Kidney (tissue), 14 donors: Measurements from ENCODE around the gene OS9. TPM values are rescaled to one million over a fixed set of nuclear protein-coding genes. Genes with fewer than 3 reads are reported as not detected.

Experiments used
- DNase-seq, 5 donors: peaks; one replicate each; pipeline ENCODE4 v3.0.0-alpha.2; 2013 to 2020
- FAIRE-seq: peaks from 2 replicates; lab custom pipeline; 2012; peaks lifted over from hg19 to GRCh38; lab: Jason Lieb, UNC
- H3K27ac ChIP-seq, 2 donors: one replicate each; pipeline ENCODE4 v1.7.0; 2013; ENCODE audit warnings: low read depth in 2 of 2, low read length in 2 of 2, inconsistent platforms in 1 of 2
- H3K27me3 ChIP-seq: one replicate; pipeline ENCODE4 v1.7.1; 2013; ENCODE audit warnings: low read length, inconsistent platforms; ENCODE audit not compliant: control insufficient read depth, insufficient read depth
- H3K36me3 ChIP-seq, 3 donors: one replicate each; pipeline versions ENCODE4 v1.7.0 to v1.7.1; 2013; ENCODE audit warnings: low read length in 3 of 3, control low read depth in 1 of 3, inconsistent platforms in 1 of 3; ENCODE audit not compliant: insufficient read depth in 3 of 3, control insufficient read depth in 2 of 3
- H3K4me1 ChIP-seq, 3 donors: one replicate each; pipeline versions ENCODE4 v1.7.0 to v1.7.1; 2013; ENCODE audit warnings: low read length in 3 of 3, inconsistent platforms in 1 of 3, low read depth in 1 of 3; ENCODE audit not compliant: control insufficient read depth in 2 of 3, insufficient read depth in 2 of 3
- H3K4me3 ChIP-seq, 3 donors: one replicate each; pipeline versions ENCODE4 v1.7.0 to v1.8.1; 2013; ENCODE audit warnings: low read length in 3 of 3, control low read depth in 1 of 3, inconsistent platforms in 1 of 3
- H3K9ac ChIP-seq, 3 donors: one replicate each; pipeline versions ENCODE4 v1.7.0 to v1.7.1; 2013; ENCODE audit warnings: low read length in 3 of 3, control low read depth in 1 of 3, inconsistent platforms in 1 of 3
- H3K9me3 ChIP-seq, 3 donors: one replicate each; pipeline versions ENCODE4 v1.7.0 to v1.7.1; 2013; ENCODE audit warnings: low read length in 3 of 3, control low read depth in 1 of 3, inconsistent platforms in 1 of 3; ENCODE audit not compliant: control insufficient read depth in 2 of 3, insufficient read depth in 1 of 3
- intact Hi-C: fragments of 100-400 bp; cut with DNase I; formaldehyde crosslinking; loops from one replicate; pipeline ENCODE4 v1.11.1; 2022
- polyA plus RNA-seq: library from polyadenylated mRNA; stranded (reverse); fragments of 350-450 nt; fragmentation: Illumina TruSeq; extraction: RNeasy Lipid Tissue Mini Kit (QIAGEN cat#74804); gene quantifications from one replicate; pipeline ENCODE4 v1.2.3, GENCODE V29; 2014; ENCODE audit warnings: low read depth, low replicate concordance; ENCODE audit not compliant: insufficient read depth
- total RNA-seq: library from RNA; stranded (reverse); fragmentation: NEBNext Ultra II Directional; extraction: Animal tissue kit (Norgen Biotek cat#: 25700); gene quantifications from one replicate; pipeline ENCODE4 v1.2.1, GENCODE V29; 2021
- TF ChIP-seq, protein P1 (sequence below): IDR thresholded peaks from 3 replicates; pipeline ENCODE4 v1.5.1; 2012; ENCODE audit warnings: mild to moderate bottlenecking, moderate library complexity, borderline replicate concordance; ENCODE audit not compliant: insufficient read depth; ENCODE audit errors: extremely low read depth
- donor health status: control.
- donor health status: control.
- donor health status: control.
- donor health status: control.
- donor health status: control.
- donor health status: DM: yes; HTN: yes; CAD: no.
- donor health status: Normal renal cell carcinoma (clear cell type).

Gene OS9
- total and polyA plus RNA-seq, 2 donors from 2014 or later: 256 to 325 TPM

DNA sequence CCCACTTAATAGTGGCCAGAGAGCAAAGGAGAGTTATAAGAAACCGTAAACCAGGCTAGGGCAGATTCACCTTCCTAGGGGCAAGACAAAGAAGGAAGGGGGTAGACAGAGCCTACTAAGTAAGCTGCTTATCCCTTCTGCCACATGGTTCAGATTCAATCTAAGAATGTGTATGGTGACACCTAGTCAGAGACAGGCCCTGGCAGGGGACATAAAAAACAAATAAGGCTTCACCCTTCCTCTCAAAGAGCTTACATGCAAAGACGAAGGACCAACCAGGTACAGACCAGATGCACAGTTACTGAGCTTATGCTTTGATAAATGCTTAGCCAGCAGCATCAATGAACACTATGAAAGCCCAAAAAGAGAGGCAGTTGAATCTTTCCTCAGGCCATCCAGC lies 68.5 kb downstream of the OS9 start:
- Histone ChIP-seq H3K27me3 (peaks cover 30% of the 10 kb centered on the region), H3K4me1 (peaks cover 0 to 23% (median 17%) of the 10 kb centered on the region in 3 donors), H3K27ac (no peak overlapping the region), H3K9me3 (no peaks in the 10 kb centered on the region), H3K9ac (no peak overlapping the region), H3K4me3 (no peak overlapping the region), H3K36me3 (peaks cover 4 to 5% (median 4%) of the 10 kb centered on the region in 3 donors)
- DNase-seq: no peak
- intact Hi-C loops: no loop called here
- FAIRE-seq: no peak
- TF ChIP-seq, protein P1, sequence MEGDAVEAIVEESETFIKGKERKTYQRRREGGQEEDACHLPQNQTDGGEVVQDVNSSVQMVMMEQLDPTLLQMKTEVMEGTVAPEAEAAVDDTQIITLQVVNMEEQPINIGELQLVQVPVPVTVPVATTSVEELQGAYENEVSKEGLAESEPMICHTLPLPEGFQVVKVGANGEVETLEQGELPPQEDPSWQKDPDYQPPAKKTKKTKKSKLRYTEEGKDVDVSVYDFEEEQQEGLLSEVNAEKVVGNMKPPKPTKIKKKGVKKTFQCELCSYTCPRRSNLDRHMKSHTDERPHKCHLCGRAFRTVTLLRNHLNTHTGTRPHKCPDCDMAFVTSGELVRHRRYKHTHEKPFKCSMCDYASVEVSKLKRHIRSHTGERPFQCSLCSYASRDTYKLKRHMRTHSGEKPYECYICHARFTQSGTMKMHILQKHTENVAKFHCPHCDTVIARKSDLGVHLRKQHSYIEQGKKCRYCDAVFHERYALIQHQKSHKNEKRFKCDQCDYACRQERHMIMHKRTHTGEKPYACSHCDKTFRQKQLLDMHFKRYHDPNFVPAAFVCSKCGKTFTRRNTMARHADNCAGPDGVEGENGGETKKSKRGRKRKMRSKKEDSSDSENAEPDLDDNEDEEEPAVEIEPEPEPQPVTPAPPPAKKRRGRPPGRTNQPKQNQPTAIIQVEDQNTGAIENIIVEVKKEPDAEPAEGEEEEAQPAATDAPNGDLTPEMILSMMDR: no peak

DNA sequence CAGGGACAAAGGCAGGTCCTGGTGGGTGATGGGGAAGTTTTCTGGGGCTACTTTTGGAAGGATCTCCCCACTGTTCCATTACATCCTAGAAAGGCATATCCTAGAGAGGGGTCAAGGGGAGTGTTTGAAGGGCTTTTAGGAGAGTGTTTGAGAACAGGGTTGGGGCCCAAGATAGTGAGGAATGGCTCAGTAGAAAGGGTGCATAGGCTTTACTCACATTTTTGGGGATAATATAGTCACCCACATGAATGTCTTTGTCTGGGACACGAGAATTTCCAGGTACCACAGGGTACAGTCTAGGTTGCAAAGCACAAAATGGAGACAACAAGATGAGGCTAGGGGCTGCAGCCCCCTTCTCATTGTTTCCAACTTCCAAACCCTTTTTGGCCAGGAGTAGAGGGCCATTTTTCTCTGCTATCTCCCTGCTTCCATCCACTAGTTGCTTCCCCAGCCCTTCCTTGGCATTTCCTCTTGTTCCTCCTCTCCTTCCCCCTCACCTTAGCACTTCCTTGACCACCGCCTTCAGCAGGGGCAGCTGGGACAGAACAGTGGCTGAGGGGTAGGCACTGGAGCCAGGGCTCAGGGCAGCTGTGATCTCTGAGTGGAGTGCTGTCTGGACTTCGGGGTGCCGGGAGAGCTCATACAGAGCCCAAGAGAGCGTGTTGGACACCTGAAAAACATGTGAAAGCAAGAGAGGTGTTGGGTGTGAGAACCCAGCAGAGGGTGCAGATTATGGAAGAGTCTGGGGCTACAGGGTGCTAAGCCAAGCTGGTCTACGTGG lies 70.1 kb downstream of the OS9 start:
- H3K27me3 ChIP-seq: peaks cover 30% of the 10 kb centered on the region
- H3K9ac ChIP-seq: no peak overlapping the region
- H3K36me3 ChIP-seq: peaks cover 0 to 5% (median 0%) of the 10 kb centered on the region in 3 donors
- H3K9me3 ChIP-seq: no peaks in the 10 kb centered on the region
- peak overlapping the region in 1 of 3 donors; percentile 55 for H3K4me3 ChIP-seq
- DNase-seq: peak in 1 of 5 donors; percentile 29
- peaks cover 0 to 26% (median 17%) of the 10 kb centered on the region in 3 donors for H3K4me1 ChIP-seq
- H3K27ac ChIP-seq: no peak overlapping the region
- FAIRE-seq: no peak
- TF ChIP-seq, protein P1: no peak
- intact Hi-C loops: no loop called here

DNA sequence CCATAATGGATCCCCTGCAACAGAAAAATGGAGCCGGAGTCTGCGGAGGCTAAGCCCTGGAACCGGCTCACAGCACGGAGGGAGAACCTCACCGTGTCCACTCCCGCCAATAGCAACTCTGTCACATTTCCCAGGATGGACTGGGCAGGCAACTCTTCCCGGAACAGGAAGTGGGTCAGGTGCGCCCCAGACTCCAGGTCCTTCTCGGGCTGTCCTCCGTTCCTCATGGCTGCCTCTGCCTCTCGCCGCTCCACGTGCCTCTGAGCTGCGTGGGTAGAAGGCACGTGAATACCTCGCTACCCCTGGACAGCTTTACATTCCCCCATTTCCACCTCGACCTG lies 70.7 kb downstream of the OS9 start:
- peaks cover 0 to 27% (median 17%) of the 10 kb centered on the region in 3 donors for H3K4me1 ChIP-seq
- H3K27me3 ChIP-seq: peaks cover 30% of the 10 kb centered on the region
- H3K36me3 ChIP-seq: peaks cover 0 to 5% (median 0%) of the 10 kb centered on the region in 3 donors
- peak overlapping the region in 2 of 3 donors; percentile 55 to 59 for H3K4me3 ChIP-seq
- H3K9ac ChIP-seq: no peak overlapping the region
- intact Hi-C loops: no loop called here
- peak overlapping the region; percentile 10 to 57 for H3K27ac ChIP-seq
- DNase-seq (peak in 2 of 5 donors; percentile 37 to 63), FAIRE-seq (no peak)
- H3K9me3 ChIP-seq: no peaks in the 10 kb centered on the region
- TF ChIP-seq, protein P1: no peak
